Lower leg skin (tissue), 4 donors: Measurements from ENCODE around the gene ZNF106. TPM values are rescaled to one million over a fixed set of nuclear protein-coding genes. Genes with fewer than 3 reads are reported as not detected.

ENCODE experiments used
- DNase-seq, 2 donors: peaks; one replicate each; pipeline ENCODE4 v3.0.0-alpha.2; 2019; ENCODE audit warnings: low spot score in 2 of 2
- H3K4me3 ChIP-seq: fragments of 200-600 bp; sonication (generic); 2 replicates; pipeline ENCODE4 v1.5.1; 2017; ENCODE audit warnings: mild to moderate bottlenecking, low read depth; ENCODE audit not compliant: poor library complexity, severe bottlenecking
- POLR2A ChIP-seq, 2 donors: fragments of 450-650 bp; IDR thresholded peaks; one replicate each; pipeline ENCODE4 v1.6.1; 2016 to 2017; ENCODE audit warnings: antibody characterized with exemption in 2 of 2, mild to moderate bottlenecking in 1 of 2, moderate library complexity in 1 of 2
- WGBS, 2 donors: methylation state at CpG; one replicate each; pipeline ENCODE4 v1.1.5; 2018; 5-methylcytosine and 5-hydroxymethylcytosine counted together
- intact Hi-C: fragments of 100-400 bp; cut with DNase I; formaldehyde crosslinking; loops from one replicate; pipeline ENCODE4 v1.15.0; 2023; ENCODE audit warnings: low total_unique reads
- total RNA-seq, 4 donors: library from RNA; depleted of rRNA; stranded (reverse); fragments of >200 nt; gene quantifications; one replicate each; pipeline ENCODE4 v1.1.0, GENCODE V29; 2016
- TF ChIP-seq, protein P1 (sequence below), 3 donors: fragments of 450-650 bp; IDR thresholded peaks; one replicate each; pipeline ENCODE4 v1.5.1; 2016; ENCODE audit warnings: antibody characterized with exemption in 3 of 3, mild to moderate bottlenecking in 3 of 3, moderate library complexity in 2 of 3

ZNF106 gene
- total RNA-seq, 4 donors from 2014 or later: 23.1 to 40.0 (median 31.1) TPM

GRCh38 chr15:42363942-42364341 lies 127.0 kb downstream of the ZNF106 start:
- DNase-seq: no peak
- intact Hi-C loops: no loop called here
- TF ChIP-seq, protein P1, sequence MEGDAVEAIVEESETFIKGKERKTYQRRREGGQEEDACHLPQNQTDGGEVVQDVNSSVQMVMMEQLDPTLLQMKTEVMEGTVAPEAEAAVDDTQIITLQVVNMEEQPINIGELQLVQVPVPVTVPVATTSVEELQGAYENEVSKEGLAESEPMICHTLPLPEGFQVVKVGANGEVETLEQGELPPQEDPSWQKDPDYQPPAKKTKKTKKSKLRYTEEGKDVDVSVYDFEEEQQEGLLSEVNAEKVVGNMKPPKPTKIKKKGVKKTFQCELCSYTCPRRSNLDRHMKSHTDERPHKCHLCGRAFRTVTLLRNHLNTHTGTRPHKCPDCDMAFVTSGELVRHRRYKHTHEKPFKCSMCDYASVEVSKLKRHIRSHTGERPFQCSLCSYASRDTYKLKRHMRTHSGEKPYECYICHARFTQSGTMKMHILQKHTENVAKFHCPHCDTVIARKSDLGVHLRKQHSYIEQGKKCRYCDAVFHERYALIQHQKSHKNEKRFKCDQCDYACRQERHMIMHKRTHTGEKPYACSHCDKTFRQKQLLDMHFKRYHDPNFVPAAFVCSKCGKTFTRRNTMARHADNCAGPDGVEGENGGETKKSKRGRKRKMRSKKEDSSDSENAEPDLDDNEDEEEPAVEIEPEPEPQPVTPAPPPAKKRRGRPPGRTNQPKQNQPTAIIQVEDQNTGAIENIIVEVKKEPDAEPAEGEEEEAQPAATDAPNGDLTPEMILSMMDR (IDR thresholded peaks at IDR 0.05): no peak
- no peak for TF ChIP-seq POLR2A (IDR thresholded peaks at IDR 0.05)
- H3K4me3 ChIP-seq: no peak overlapping the region

DNA sequence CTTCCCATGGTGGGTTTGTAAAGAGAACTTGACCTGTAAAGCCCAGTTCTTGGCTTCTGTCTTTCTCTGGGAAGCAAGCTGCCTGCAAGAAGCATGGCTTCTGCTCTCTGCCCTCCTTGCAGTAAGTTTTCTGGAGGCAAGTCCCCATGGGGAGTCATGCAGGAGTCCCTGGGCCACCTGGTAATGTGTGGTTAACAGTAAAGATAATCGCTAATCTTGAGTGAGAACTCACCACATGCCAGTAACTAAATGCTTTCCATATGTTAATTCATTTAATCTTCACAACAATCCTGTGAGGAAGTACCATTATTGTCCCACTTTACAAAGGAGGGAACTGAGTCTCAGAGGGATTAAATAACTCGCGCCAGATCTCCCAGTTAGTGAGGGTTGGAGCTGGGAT lies 127.5 kb downstream of the ZNF106 start:
- intact Hi-C loops: no loop called here
- no peak overlapping the region for H3K4me3 ChIP-seq
- no peak for TF ChIP-seq POLR2A (IDR thresholded peaks at IDR 0.05)
- TF ChIP-seq, protein P1 (IDR thresholded peaks at IDR 0.05): no peak
- DNase-seq: no peak
- 86 to 95% methylated on average over 3 of the region's 3 CpGs for WGBS, 2 donors

Other genes with a start within 250 kb of the ZNF106 start
- 10 to 100 TPM; 10.5 to 26.4 (median 22.0) TPM for gene GANC, start 217.9 kb downstream of the ZNF106 start, total RNA-seq
- gene TMEM87A, start 217.7 kb downstream of the ZNF106 start, total RNA-seq: 100 to 1,000 TPM in 2 of 4 donors, 10 to 100 TPM in 2; 86.9 to 110 (median 95.9) TPM
- 10 to 100 TPM; 20.3 to 42.9 (median 35.9) TPM for gene CAPN3, start 131.6 kb downstream of the ZNF106 start, total RNA-seq
- gene SNAP23, start 4.5 kb upstream of the ZNF106 start, total RNA-seq: 10 to 100 TPM; 24.8 to 63.3 (median 42.4) TPM
- 10 to 100 TPM; 13.0 to 29.6 (median 24.3) TPM for gene LRRC57, start 57.7 kb upstream of the ZNF106 start, total RNA-seq
- 10 to 100 TPM in 3 of 4 donors, 1 to 10 TPM in 1; 10.0 to 24.2 (median 23.7) TPM for gene HAUS2, start 57.7 kb upstream of the ZNF106 start, total RNA-seq
- 1 to 10 TPM; 3.0 to 7.6 (median 6.7) TPM for gene STARD9, start 84.5 kb upstream of the ZNF106 start, total RNA-seq
- 10 to 100 TPM; 10.5 to 16.0 (median 14.0) TPM for gene CDAN1, start 246.0 kb upstream of the ZNF106 start, total RNA-seq